HG03571 (cell line): ENCODE measurements around the gene OLFM2.
"Not testable (repeated sequence)": the region's sequence is repeated elsewhere in the genome, so short reads cannot be mapped to it uniquely, and the experiment has no call there.

ENCODE experiments used
- ATAC-seq: cut with Tn5 transposase; IDR thresholded peaks from one replicate; pipeline ENCODE4 v1.9.1; 2021; ENCODE audit not compliant: unreplicated experiment

The OLFM2 gene

DNA sequence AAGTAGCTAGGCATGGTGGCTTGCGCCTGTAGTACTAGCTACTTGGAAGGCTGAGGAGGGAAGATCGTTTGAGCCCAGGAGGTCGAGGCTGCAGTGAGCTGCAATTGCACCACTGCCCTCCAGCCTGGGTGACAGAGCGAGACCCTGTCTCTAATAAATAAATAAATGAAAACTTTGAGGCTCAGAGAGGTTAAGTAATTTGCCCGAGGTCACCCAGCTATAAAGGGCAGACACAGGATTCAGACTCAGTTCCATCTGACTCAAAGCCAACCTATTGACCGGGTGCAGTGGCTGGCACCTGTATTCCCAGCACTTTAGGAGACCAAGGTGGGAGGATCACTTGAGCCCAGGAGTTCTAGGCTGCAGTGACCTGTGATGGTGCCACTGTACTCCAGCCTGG is 7.4 kb upstream of the OLFM2 start:
- ATAC-seq: no peak

DNA sequence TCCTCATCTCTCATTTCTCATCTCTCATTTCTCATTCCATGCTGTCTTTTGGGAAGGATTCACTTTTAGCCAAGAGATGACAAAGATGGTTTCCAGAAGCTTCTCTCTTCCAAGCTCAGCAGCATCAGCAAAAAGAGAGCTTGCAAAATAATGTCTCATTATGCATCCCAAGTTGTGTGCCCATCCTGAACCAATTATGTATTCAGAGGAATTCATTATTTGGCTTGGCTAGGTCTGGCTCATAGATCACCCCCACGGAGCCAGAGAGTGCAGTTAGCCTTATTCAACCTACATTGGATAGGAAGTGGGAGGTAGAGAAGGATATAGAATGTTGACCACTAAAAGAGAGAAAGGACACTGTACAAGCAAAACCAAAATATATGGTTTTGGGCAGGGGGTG is 5.4 kb upstream of the OLFM2 start:
- ATAC-seq: no peak

DNA sequence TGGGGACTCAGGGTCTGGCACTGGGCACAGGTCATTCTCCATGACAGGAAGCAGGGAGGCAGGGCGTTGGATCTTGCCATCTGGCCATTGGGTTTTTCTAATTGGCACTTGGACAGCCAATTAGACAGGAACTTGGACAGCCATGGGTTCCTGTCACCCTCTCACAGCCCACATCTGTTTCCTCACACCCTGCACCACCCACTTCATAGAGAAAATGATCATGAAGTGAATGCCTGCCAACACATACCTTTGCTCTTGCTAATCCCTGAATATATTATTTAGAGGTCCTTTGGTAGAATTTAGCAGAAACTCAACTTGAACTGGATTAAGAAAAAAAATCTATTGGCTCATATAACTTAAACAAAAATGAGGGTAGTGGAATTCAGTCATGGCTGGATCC is 4.9 kb upstream of the OLFM2 start:
- ATAC-seq: no peak

DNA sequence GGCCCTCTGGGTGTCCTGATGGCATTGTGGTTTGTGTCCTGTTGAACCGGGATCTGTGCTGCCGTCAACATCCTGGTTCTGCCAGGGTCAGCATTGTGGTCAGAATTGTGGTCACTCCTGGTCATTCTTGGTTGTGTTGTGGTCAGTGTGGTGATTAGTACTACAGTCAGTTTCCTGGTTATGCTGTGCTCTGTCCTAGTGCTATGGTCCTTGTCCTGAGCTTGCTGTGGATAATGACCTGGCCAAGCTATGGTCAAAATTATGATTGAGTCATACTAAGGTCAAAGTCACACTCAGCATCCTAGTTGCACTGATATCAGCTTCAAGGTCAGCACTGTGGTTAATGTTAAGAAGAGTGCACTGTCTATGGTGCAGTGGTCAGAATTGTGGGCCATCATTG is 4.5 kb upstream of the OLFM2 start:
- ATAC-seq: no peak

DNA sequence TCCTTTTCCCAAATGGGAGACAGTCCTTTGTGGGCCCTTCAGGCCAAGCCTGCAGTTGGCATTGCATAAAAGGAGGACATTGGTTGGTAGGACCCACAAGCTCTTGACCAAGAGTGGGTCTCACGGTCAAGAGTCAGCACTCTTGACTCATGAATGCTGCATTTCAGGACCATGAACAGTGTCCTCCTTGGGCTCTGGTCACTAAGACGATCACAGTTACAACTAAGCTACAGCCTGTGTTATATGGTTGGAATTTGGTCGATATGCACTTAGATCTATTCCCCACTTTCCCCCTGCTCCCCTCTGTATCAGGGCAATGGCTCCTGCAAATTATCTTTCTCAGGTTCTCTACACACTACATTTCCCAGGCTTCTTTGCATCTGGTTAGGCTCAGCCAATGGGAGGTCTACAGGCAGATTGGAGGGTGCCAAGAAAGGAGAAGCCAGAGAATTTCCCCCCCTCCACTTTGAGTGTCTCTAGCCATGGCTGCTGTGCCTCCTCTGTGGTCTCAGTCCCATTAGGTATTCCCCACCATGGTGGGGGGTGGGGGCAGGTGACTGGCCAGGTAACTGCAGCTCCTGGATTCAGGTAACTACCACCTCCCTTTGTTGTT is 3.1 kb upstream of the OLFM2 start:
- no peak for ATAC-seq

DNA sequence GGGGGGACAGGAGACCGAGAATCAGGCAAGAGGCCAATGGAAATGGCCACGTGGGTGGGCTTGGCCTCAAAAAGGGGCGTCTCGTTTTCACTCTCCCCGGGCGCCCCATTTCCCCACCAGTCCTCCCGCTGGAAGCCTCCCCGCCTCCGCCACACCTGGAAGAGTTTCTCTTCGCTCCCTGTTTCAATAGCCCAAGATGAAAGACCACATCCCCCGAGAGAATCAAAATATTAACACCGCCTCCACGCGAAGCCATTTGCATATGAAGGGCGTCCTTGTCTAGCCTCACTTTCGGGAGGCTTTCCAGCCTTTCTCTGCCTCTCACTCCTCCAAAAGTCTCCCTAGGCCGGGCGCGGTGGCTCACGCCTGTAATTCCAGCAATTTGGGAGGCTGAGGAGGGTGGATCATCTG is 691 bp upstream of the OLFM2 start:
- ATAC-seq: no peak

DNA sequence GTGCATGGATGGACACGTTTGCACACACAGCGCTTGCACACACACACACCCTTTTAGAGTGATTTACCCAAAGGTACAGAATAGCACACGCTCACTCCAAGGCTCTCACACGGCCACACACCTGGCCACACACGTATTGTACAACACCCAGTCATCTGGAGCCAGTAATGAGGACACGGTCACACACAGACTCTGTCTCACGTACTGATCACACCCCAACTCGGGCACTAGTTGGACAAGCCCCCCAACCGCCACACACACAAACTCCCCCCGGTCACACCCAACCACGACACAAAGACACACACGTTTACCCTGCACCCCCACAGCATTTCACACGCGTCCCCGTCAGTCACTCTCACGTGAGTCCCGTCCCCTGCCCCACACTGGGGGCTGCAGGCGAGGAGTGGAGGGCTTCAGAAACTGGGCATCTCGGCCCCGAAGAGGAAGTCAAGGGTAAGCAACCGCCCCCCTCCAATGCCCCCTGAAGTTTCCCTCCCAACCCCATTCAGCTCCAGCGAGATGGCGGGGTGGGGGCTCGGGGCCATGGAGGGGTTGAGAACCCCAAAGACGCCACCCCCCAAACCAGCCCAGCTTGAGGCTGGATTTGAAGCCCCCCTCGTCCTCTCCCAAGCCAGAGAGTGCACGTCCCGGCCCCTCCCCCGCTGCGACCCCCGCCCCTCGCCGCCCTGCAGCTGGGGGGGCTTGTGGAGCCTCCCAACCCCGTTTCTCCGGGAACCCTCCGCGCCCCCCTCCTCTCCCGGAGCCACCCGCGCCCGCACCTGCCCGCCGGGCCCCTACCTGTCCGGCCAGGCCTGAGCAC is 599 bp downstream of the OLFM2 start:
- no peak for ATAC-seq

DNA sequence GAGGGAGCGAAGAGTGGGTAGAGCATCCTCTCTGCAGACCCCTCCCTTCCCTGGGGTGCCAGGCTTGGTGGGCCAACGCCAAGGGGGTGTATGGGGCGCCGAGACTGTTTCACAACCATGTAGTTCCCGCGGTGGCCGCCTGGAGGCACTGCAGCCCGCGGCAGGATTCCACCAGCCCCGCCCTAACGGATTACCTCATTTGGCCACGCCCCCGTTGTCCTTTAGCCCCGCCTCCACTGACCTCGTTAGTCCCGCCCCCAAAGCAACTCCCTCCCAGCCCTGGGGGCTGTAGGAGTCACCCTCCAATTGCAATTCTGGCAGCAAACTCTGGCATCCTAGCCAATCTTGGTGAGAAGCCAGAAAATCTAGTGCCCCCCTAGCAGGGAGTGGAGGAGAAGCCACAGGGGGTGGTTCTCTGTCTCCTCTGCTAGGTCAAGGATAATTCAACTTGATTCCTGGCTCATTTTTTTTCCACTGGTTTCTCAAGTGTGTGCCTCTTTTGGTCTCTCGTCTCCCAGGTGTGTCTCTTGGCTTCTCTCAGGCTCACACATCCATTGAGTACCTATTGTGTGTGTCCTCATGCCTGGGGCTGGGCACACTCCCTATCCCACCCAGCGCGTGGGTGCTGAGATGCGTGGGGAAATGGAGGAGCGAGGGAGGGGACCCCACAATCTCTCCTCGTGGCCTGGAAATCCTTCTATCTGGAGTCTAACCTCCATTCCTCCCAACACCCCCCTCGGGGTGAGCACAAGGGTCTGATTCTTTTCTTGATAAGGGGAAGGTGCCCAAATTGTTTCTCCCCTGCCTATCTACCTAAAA is 2.0 kb downstream of the OLFM2 start:
- ATAC-seq: no peak

DNA sequence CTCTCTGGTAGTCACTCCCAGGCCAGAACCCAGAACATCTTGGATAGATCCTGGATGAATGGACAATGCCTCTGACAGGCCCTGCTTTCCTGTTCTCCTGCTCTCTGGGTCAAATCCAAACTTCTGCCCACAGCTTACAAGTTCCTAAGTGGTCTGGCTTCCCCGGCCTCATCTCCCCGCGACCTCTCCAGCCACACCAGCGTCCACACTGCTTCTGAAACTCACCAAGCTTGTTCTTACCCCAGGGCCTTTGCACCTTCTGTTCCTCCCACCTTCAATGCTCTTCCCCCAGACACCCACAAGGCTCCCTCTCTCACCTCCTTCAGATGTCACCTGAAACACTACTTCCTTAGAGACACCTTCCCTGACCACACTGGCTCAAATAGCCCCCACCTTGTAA is 3.5 kb downstream of the OLFM2 start:
- no peak for ATAC-seq

DNA sequence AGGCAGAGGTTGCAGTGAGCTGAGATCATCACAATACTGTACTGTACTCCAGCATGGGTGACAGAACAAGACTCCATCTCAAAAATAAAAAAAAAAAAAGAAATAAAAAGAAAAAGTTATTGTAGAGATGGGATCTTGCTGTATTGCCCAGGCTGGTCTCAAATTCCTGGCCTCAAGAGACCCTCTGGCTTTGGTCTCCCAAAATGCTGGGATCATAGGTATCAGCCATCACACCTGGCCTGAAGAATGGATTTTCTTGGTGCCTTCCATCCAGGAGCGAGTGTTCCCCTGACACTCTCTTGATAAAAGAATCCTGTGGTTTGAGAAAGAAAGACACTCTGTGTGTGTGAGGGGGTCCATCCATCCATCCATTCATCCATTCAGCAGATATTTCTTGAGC is 4.7 kb downstream of the OLFM2 start:
- no peak for ATAC-seq

DNA sequence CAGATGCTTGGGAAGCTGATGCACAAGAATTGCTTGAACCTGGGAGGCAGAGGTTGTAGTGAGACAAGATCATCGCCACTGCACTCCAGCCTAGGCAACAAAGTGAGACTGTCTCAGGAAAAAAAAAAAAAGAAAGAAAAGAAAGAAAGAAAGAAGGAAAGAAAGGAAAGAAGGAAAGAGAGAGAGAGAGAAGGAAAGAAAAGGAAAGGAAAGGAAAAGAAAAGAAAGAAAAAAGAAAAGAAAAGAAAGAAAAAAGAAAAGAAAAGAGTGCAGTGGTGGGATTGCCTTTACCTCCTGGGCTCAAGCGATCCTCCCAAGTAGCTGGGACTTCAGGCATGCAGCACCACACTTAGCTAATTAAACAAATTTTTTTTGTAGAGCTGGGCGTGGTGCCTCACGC is 12.9 kb downstream of the OLFM2 start:
- no peak for ATAC-seq

DNA sequence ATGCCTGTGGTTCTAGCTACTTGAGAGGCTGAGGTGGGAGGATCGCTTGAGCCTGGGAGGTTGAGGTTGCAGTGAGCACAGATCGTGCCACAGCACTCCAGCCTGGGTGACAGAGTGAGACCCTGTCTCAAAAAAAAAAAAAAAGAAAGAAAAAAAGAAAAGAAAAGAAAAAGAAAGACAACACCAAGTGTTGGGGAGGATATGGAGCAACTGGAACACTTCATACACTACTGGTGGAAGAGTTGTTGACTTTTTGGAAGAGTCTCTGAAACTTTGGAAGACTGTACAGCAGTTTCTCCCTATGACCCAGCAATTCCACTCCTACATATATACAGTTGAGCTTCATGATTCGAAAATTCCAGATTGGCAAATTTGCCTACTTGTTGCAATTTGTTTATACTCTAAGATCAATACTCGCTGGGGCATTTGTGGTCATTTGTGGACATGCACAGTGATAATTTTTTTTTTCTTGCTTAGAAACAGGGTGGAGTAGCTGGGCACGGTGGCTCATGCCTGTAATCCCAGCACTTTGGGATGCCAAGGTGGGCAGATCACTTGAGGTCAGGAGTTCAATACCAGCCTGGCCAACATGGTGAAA is 13.4 kb downstream of the OLFM2 start:
- not testable (repeated sequence) for ATAC-seq

DNA sequence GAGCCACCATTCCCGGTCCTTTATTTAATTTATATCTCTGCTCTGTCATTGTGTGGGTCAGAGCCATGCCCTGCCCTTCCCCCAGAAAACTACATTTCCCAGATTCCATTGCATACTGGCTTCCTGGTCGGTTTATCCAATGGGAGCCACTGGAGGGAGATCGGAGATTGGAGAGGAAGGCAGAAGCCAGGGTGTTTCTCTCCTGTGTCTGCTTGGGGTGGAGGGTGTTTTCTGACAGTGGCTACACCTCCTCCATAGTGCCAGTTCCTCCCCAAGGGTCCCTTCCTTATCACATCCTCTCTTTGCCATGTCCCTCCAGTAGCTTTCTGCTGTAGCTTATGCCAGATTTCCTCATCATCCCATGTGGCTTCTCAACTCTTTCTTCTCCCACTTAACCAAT is 19.0 kb downstream of the OLFM2 start:
- ATAC-seq: no peak

DNA sequence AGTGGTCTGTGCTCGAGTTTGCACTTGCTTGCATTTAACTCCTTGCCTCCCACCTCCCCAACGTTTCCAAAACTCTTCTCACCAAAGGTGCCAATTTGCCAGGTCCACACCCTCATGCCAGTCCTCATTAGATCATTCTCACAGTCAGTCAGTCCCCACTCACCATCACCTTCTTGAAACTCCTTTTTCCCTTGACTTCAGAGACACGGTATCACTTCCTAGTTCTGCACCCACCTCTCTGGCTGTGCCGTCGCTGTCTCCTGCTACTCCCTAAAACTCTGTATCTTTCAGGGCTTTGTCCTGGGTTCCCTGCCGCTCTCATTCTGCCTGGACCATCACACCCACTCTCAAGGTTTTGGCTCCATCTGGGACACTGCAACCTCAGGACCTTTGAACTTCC is 19.6 kb downstream of the OLFM2 start:
- ATAC-seq: no peak

DNA sequence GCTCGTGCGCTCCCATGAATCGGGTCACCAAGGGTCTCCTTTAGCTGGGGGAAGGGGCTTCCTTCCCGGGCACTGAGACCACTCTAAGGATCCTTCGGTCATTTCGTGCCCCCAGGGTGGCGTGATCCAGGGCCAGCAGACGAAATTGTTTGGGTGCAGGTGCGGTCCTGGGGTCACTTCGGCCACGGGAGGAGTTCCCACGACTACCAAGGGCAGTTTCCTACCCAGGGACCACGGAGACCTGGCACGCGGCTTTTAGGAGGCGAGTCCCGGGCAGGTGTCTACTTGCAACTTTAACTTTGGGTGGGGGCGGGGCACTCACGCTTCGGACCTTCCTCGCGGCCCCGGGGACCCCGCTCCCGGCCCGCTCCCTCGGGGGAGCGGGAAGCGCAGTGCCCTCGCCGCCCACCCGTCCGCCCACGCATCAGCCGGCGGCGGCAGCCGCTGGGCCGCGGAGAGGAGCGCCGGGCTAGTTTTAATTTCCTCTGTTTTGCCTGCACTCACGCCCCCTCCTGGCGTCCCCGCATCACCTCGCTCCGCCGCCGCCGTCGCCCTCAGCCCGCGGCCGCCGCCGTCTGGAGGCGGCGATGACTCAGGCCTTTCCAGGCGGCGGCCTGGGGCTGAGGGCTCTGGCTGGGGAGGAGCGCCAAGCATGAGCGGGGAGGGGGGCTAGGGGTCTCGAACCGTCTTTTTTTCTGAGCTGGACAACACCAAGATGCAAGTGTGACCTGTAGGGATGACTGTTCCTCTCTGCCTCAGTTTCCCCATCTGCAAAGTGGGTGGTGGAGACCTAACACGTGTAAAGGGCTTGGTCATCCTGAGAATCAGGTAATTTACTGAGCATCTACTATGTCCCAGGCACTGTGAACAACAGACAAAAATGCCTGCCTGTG is 21.8 kb downstream of the OLFM2 start:
- no peak for ATAC-seq

DNA sequence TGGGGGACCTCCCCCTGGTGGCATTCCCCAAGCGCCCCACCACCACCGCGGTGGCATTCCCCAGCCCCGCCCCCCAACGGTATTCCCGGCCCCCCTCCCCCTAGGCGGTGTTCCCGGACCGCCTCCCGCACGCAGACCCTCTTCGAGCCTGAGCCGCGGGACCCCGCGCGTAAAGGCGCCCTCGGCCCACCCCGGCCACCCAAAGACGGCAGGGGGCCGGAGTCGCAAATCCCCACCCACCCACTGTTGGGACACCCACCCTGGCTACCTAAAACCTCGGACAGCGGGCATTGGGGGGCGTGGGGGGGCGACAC is 22.4 kb downstream of the OLFM2 start:
- no peak for ATAC-seq

DNA sequence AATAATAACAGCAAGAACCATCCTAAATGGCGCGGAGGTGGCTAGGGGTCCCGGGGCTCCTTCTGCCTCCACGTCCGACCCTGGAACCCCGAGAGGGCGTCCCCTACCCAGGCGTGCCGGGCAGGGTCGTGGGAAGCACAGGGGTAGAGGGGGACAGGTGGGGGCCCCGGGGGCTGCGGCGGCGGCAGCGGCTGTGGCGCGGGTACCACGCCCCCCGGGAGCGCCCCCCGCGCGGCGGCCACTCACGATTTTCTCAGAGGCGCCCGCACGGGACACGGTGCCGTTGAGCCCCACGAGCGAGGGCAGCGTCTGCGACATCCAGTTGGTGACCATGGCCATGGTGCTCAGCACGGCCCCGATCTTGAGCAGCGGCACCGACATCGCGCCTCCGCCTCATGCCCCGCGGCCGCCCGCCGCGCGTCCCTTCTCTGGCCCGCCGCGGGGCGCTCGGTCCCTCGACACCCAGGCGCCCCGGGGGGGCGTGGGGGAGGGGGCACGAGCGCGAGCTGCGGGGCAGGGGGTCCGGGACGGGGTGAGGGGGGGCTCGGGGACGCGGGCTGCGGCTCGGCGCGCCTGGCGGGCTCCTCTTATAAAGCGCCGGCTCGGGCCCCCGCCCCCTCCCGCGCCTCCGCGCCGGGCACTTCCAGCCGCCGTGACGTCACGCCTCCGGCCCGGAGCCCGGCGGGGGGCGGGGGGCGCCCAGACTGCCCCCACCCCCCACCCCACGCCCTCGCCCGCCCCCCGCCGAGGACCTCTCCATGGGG is 22.9 kb downstream of the OLFM2 start:
- no peak for ATAC-seq

DNA sequence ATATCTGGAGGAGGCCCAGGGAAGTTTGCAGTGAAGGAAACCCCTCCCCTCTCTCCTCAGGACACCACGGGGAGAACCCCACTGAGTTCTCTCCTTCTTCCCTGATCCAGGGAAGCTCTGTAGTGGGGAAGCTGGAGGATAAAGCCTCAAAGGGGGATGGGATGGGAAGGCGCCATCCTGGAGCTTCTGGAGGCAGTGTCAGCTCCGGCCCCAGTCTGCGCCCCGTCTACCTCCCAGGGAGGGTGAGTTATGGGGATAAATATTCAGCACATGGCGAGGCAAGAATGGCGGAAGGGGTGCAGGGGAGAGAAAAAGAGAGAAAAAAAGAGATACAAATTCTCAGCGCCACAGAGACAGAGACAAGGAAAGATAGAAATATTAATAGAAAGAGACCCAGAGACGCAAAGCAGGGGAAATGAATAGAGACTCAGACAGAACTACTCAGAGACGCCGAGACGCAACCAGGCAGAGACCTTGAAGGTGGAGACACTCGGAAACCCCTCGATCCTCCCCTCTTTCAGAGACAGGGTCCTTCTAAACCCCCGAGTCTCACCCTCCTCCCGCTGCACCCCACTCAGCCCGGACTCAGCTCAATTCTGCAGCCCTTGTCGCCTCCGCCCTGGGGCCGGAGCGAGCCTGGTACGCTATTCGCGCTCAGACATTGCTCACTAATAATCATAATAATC is 23.6 kb downstream of the OLFM2 start:
- no peak for ATAC-seq

DNA sequence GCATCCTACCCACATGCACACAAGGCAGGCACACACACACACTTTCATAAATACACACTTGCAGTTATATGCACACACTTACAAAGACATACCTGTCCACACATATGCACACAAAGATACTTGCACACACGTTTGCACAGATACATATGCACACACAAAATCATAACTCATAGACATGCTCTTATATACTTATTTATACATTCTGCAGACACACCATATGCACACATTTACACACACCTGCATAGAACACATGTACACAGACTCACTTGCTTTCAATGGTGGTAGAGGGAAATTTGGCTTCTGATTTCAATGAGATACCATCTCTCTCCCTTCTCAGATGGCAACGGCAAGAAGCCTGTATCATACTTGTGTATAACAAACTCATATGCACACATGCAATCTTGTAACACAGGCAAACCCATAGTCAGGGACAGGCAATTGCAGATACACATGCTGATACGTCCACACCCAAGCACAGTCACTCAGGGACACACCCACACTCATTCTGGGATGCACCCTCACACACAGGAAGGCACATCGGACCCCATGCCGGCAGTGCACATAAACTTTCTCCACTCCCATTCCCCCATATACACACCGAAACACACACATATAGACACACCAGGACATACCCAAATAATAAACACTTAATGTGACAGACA is 24.7 kb downstream of the OLFM2 start:
- ATAC-seq: no peak
